ENCODE data around the gene ZMIZ1.

GRCh38 chr10:79314761-79315601 is 246.2 kb downstream of the ZMIZ1 start:
- TF ChIP-seq REST (IDR thresholded peaks at IDR 0.05; ENCODE audit: unreplicated experiment): no peak
- TF ChIP-seq EZH2 (IDR thresholded peaks at IDR 0.05; ENCODE audit: low read depth, unreplicated experiment): no peak
- TF ChIP-seq CTCF (conservative IDR thresholded peaks at IDR 0.05; ENCODE audit: low read depth in 2 of 2): no peak
- TF ChIP-seq POLR2AphosphoS5 (IDR thresholded peaks at IDR 0.05; ENCODE audit: low read depth): no peak

Measured in GM23338 (cell line).